ENCODE data around the gene KBTBD6.
A peak's percentile ranks its signal among the peaks of the same experiment; 100 is the strongest.
"Not testable (repeated sequence)": the region's sequence is repeated elsewhere in the genome, so short reads cannot be mapped to it uniquely, and the experiment has no call there.

The KBTBD6 gene

GRCh38 chr13:41148419-41149283, 16.0 kb upstream of the KBTBD6 start:
- Histone ChIP-seq H3K36me3 (ENCODE audit: insufficient read depth, low read length) (peaks cover 4% of the 10 kb centered on the region; the same call in 1 of the 2 replicates), H3K9ac (ENCODE audit: low read depth, low read length) (no peak overlapping the region), H3K4me1 (ENCODE audit: insufficient read depth, low read length) (no peaks in the 10 kb centered on the region), H3K9me3 (ENCODE audit: control insufficient read depth, insufficient read depth, low read length) (peaks cover 33% of the 10 kb centered on the region)

- Histone ChIP-seq H3K9me3 (ENCODE audit: control insufficient read depth, insufficient read depth, low read length) (peaks cover 31% of the 10 kb centered on the region), H3K9ac (ENCODE audit: low read depth, low read length) (no peak overlapping the region), H3K4me1 (ENCODE audit: insufficient read depth, low read length) (no peaks in the 10 kb centered on the region), H3K36me3 (ENCODE audit: insufficient read depth, low read length) (peaks cover 4% of the 10 kb centered on the region; the same call in 1 of the 2 replicates)
Measured at GRCh38 chr13:41145136-41145908, 12.7 kb upstream of the KBTBD6 start.

DNA sequence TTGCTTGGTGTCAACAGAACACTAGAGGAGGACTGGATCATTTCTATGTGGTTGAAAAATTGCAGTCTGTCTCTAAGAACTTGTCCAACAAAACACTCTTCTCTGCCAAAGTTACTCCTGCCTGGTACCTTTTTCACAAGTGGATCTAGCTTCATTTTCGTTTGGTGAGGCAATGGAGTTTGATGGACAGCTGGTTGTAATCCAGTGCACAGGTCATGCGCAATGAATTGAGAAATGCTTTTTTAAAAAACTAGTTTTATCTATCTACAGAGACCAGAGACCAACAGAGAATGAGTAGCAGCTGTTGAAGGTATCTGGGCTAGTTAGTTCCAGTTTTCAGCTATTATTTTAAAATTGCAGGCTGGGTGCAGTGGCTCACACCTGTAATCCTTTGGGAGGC, 12.0 kb upstream of the KBTBD6 start:
- Histone ChIP-seq H3K9me3 (ENCODE audit: control insufficient read depth, insufficient read depth, low read length) (peaks cover 24% of the 10 kb centered on the region), H3K4me1 (ENCODE audit: insufficient read depth, low read length) (no peaks in the 10 kb centered on the region), H3K36me3 (ENCODE audit: insufficient read depth, low read length) (0 out of 2 replicates have a peak, but pooled peaks cover 4% of the 10 kb centered on the region), H3K9ac (ENCODE audit: low read depth, low read length) (no peak overlapping the region)

GRCh38 chr13:41139296-41139966, 6.8 kb upstream of the KBTBD6 start:
- no peaks in the 10 kb centered on the region for H3K36me3 ChIP-seq (ENCODE audit: insufficient read depth, low read length)
- no peaks in the 10 kb centered on the region for H3K4me1 ChIP-seq (ENCODE audit: insufficient read depth, low read length)
- H3K9ac ChIP-seq (ENCODE audit: low read depth, low read length) = no peak overlapping the region

GRCh38 chr13:41137951-41138350, 5.3 kb upstream of the KBTBD6 start:
- H3K36me3 ChIP-seq (ENCODE audit: insufficient read depth, low read length) = no peaks in the 10 kb centered on the region
- H3K9me3 ChIP-seq (ENCODE audit: control insufficient read depth, insufficient read depth, low read length) = no peaks in the 10 kb centered on the region
- H3K9ac ChIP-seq (ENCODE audit: low read depth, low read length) = no peak overlapping the region
- peaks cover 6% of the 10 kb centered on the region; the same call in 1 of the 2 replicates for H3K4me1 ChIP-seq (ENCODE audit: insufficient read depth, low read length)

More at GRCh38 chr13:41139296-41139966, 6.8 kb upstream of the KBTBD6 start:
- H3K9me3 ChIP-seq (ENCODE audit: control insufficient read depth, insufficient read depth, low read length) = no peaks in the 10 kb centered on the region

GRCh38 chr13:41137241-41137640, 4.6 kb upstream of the KBTBD6 start:
- H3K9me3 ChIP-seq (ENCODE audit: control insufficient read depth, insufficient read depth, low read length) = no peaks in the 10 kb centered on the region
- H3K4me1 ChIP-seq (ENCODE audit: insufficient read depth, low read length) = peaks cover 6% of the 10 kb centered on the region; the same call in 1 of the 2 replicates
- H3K36me3 ChIP-seq (ENCODE audit: insufficient read depth, low read length) = no peaks in the 10 kb centered on the region
- no peak overlapping the region for H3K9ac ChIP-seq (ENCODE audit: low read depth, low read length)

DNA sequence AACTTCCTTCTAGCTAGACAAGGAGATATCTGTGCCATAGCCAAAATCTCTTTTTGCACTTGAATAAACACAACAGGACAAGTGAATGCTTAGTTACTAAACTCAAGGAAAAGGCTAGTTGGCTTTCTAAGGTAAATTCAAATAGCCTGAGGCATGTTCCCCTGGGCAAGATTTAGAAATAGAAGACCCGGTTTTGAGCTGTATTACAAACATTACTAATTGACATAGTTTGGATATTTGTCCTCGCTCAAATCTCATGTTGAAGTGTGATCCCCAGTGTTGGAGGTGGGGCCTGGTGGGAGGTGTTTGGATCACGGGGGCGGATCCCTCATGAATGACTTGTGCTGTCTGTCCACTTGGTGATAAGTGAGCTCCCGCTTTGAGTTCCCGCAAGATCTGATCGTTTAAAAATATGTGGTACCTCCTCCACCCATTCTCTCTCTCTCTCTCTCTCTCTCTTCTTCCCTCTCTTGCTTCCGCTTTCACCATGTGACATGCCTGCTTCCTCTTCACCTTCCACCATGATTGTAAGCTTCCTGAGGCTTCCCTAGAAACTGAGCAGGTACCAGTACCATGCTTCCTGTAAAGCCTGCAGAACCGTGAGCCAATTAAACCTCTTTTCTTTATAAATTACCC, 3.9 kb upstream of the KBTBD6 start:
- Histone ChIP-seq H3K36me3 (ENCODE audit: insufficient read depth, low read length) (no peaks in the 10 kb centered on the region), H3K9me3 (ENCODE audit: control insufficient read depth, insufficient read depth, low read length) (no peaks in the 10 kb centered on the region), H3K4me1 (ENCODE audit: insufficient read depth, low read length) (peaks cover 6% of the 10 kb centered on the region; the same call in 1 of the 2 replicates), H3K9ac (ENCODE audit: low read depth, low read length) (no peak overlapping the region)

DNA sequence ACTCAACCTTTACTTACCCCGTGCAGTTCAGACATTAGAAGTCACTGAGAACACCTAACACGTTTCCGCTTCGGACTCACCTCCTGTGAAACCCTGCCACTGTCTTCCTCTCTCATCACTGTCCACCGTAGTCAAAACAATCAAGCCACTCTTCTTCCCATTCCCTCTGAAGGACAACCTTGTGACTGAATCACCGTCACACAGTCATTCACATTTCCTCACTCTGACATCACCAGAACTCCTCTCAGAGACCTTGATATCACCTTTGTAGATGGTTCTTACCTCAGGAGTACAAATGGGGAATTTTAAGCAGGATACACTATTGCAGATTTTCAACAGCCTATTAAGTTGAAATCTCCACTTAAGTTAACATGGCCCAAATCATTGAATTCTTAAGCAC, 1.3 kb upstream of the KBTBD6 start:
- Histone ChIP-seq H3K4me1 (ENCODE audit: insufficient read depth, low read length) (peaks cover 11% of the 10 kb centered on the region; the same call in 1 of the 2 replicates), H3K9me3 (ENCODE audit: control insufficient read depth, insufficient read depth, low read length) (no peaks in the 10 kb centered on the region), H3K36me3 (ENCODE audit: insufficient read depth, low read length) (no peaks in the 10 kb centered on the region), H3K9ac (ENCODE audit: low read depth, low read length) (no peak overlapping the region)

GRCh38 chr13:41131660-41132511, 716 bp downstream of the KBTBD6 start:
- not testable (repeated sequence) for H3K9me3 ChIP-seq (ENCODE audit: control insufficient read depth, insufficient read depth, low read length)
- H3K4me1 ChIP-seq (ENCODE audit: insufficient read depth, low read length) = peaks cover 11% of the 10 kb centered on the region; the same call in 1 of the 2 replicates

DNA sequence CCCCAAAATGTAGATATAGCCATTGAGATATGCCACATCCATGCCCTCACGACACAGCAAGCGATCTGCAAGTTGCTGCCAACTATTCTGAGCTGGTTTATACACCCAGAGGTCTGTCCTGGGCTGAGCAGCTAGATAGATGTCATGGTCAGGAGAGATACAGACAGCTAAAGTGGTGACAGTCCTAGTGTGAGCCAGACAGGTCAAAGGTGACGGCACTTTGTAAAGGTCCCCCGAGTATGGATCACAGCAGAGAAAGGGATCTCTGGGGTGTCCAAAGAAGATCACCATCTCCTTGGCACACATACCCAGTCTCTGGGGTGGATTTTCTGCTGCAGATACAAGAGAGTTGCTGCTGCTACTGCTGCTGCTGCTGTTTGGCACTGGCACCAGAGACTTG, 1.4 kb downstream of the KBTBD6 start:
- H3K9ac ChIP-seq (ENCODE audit: low read depth, low read length) = not testable (repeated sequence)
- H3K4me1 ChIP-seq (ENCODE audit: insufficient read depth, low read length) = peaks cover 11% of the 10 kb centered on the region; the same call in 1 of the 2 replicates

More at GRCh38 chr13:41131660-41132511, 716 bp downstream of the KBTBD6 start:
- not testable (repeated sequence) for H3K36me3 ChIP-seq (ENCODE audit: insufficient read depth, low read length)
- H3K9ac ChIP-seq (ENCODE audit: low read depth, low read length) = peak overlapping the region; percentile 62

GRCh38 chr13:41130356-41130755, 2.2 kb downstream of the KBTBD6 start:
- Histone ChIP-seq H3K4me1 (ENCODE audit: insufficient read depth, low read length) (peaks cover 11% of the 10 kb centered on the region; the same call in 1 of the 2 replicates), H3K9ac (ENCODE audit: low read depth, low read length) (peak overlapping the region; percentile 7; the same call in 1 of the 2 replicates), H3K36me3 (ENCODE audit: insufficient read depth, low read length) (no peaks in the 10 kb centered on the region), H3K9me3 (ENCODE audit: control insufficient read depth, insufficient read depth, low read length) (no peaks in the 10 kb centered on the region)

More for the DNA sequence above, 1.4 kb downstream of the KBTBD6 start:
- not testable (repeated sequence) for H3K9me3 ChIP-seq (ENCODE audit: control insufficient read depth, insufficient read depth, low read length); H3K36me3 ChIP-seq (ENCODE audit: insufficient read depth, low read length)

GRCh38 chr13:41127701-41128100, 4.9 kb downstream of the KBTBD6 start:
- H3K9ac ChIP-seq (ENCODE audit: low read depth, low read length) = no peak overlapping the region
- H3K4me1 ChIP-seq (ENCODE audit: insufficient read depth, low read length) = peaks cover 5% of the 10 kb centered on the region; the same call in 1 of the 2 replicates
- H3K36me3 ChIP-seq (ENCODE audit: insufficient read depth, low read length) = no peaks in the 10 kb centered on the region
- H3K9me3 ChIP-seq (ENCODE audit: control insufficient read depth, insufficient read depth, low read length) = no peaks in the 10 kb centered on the region

GRCh38 chr13:41122838-41123237, 9.8 kb downstream of the KBTBD6 start:
- H3K36me3 ChIP-seq (ENCODE audit: insufficient read depth, low read length) = no peaks in the 10 kb centered on the region
- H3K9ac ChIP-seq (ENCODE audit: low read depth, low read length) = no peak overlapping the region
- H3K4me1 ChIP-seq (ENCODE audit: insufficient read depth, low read length) = no peaks in the 10 kb centered on the region
- no peaks in the 10 kb centered on the region for H3K9me3 ChIP-seq (ENCODE audit: control insufficient read depth, insufficient read depth, low read length)
